GM18511 (cell line): Measurements from ENCODE around the gene MANBA.

Source experiments
- ATAC-seq: cut with Tn5 transposase; IDR thresholded peaks from one replicate; pipeline ENCODE4 v1.9.1; 2021; ENCODE audit warnings: mild to moderate bottlenecking, moderate library complexity; ENCODE audit not compliant: unreplicated experiment

The MANBA gene

DNA sequence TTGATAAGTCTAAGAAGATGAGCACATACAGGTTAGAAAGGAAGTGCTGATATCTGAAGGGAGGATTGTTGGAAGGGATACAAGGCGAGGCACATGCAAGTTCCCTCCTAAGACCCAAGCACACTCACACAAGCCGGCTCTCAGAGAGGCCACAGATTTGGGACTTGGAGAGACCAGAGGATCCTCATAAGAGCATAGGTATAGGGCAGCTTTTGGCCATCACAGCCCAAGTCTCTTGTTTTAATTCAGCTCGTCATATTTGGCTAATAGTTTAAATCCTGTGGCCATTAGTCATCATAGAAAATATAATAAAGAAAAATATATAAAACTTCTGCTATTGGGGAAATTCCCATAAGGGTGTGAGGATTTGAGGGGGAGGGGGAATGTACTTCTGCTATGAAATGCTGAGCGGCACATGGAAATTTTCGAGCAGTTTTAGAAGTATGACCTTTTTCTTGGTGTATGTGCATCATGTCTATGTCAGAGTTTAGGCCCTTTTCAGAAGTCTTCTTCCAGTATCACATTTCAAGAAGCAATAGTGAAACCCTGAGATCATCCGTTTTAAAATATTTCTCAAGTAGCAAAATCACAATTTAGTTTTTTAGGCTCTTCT is 161.9 kb downstream of the MANBA start:
- peak; percentile 64 for ATAC-seq

DNA sequence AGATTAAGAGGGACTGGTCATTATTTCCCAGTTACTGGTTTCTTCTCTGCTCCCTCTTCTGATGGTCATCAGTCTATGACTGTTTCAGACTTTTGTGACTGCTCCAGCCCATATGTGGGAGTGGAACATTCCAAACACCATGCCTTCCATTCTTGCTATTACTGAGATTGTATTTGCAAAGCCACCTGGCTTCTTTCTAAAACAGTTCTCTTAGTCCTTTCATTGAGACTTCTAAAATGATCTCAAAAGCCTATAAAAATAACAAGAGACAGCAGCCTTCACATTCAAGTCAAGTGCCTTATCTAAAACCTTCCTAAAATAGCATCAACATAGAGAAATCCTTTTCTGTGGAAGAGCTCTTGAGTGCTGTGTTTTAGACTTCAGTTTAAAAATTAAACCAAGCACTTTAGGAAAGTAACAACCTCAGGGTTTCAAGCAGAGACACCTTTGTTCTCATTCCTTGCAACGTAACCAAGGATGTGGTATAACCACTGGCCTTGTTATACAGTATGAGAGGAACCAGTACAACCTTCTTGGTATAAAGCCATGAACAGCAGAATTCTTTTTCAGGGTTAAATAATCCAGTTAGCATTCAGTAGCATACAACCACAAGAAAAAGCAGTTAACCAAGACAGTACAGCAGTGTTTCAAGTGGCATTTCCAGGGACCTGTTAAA is 162.5 kb downstream of the MANBA start:
- peak; percentile 83 for ATAC-seq

DNA sequence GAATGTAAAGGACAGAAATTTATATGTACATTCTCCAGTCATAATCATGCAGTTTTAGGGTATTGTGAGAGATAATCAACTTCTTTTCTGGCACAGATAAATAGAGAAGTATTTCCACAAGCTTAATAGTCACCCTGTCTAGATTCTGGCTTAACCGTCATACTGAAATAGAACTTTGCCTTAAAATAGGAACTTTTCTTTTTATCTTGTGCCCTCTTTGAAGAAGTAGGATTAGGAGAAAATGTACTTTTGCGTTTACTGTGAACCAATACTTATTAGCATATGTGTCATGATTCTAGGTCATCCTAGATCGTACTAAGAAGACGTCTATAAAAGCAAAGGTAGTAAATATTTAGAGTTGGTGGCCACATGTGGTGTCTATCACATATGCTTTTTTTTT is 164.2 kb downstream of the MANBA start:
- no peak for ATAC-seq

DNA sequence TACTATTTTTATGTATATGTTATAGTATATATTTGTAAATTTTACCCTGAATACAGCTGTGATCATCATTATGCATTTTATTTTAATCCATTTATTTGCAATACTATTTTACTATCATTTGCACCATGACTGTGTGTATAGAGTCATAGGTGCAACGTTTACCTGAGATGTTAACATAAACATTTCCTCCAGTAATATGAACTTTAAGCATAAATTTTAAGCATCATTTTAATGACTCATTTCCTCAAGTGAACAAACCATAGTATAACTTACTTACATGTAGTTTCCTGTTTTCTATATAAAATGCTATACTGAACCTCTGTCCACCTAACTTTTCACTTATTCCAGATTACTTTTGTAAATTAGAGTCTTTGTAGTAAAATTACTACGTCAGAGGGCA is 166.8 kb downstream of the MANBA start:
- ATAC-seq: no peak

DNA sequence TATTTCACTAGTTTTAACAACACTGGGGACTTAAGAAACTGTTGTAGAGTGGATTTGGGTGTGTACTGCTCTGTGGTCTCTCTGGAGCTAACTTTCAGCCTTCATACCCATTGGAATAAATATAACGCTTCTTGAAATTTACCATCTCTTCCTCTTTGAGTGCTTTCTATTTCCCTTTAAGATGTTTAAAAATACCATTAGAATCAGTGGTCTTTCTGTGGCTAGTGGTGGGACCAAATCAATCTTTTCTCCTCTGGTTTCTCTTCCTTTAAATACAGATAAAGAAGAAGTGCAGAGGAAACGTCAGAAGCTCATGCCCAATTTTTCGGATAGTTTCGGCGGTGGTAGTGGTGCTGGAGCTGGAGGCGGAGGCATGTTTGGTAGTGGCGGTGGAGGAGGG is 167.6 kb downstream of the MANBA start:
- ATAC-seq: no peak

DNA sequence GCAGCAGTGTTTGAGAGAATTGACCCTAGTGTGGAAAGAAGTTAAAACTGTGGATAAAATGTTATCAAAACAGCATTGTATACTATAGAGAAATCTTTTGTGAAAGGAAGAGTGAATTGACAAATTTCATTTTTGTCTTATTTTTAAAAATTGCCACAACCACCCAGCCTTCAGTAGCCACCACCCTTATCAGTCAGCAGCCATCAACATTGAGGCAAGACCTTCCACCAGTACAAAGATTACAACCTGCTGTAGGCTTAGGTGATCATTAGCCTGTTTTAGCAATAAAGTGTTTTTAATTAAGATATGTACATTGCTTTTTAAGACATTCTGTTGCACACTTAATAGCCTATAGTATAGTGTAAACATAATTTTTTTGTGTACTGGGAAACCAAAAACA is 168.5 kb downstream of the MANBA start:
- no peak for ATAC-seq

DNA sequence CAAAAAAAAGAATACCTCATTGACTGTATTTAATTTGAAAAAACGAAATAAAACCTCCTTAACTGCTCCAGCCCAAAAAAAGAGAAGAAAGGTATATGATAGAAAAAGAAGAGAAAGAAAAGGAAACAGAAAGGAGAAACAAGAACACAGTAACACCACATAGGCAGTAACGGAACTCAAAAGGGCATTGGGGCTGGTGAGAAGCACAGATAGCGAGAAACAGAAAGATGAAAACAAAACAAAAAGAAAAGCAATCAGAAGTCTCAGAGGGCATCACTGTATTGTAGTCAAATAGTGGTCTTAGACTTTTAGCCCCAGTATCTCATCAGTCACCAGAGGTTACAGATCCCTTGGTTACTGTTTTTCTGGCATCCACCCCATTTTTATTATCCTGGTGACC is 171.0 kb downstream of the MANBA start:
- ATAC-seq: no peak

DNA sequence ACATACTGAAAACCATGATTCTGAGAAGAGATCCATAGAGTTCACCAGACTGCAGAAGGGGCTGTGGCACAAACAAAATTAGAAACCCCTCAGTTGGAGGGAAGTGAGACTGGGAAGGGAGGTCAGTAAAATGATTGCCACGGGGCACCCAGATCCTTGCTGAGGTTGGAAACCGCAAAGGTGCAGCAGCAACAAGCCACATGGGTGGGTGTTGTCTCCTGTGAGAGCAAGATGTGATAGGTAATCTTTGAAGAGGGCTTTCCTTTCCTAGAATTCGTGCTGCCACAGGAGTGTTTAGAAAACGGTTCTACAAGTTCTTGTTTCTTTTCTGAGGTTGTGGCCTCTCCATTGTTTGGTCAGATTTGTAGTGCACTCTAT is 174.1 kb downstream of the MANBA start:
- peak; percentile 58 for ATAC-seq

DNA sequence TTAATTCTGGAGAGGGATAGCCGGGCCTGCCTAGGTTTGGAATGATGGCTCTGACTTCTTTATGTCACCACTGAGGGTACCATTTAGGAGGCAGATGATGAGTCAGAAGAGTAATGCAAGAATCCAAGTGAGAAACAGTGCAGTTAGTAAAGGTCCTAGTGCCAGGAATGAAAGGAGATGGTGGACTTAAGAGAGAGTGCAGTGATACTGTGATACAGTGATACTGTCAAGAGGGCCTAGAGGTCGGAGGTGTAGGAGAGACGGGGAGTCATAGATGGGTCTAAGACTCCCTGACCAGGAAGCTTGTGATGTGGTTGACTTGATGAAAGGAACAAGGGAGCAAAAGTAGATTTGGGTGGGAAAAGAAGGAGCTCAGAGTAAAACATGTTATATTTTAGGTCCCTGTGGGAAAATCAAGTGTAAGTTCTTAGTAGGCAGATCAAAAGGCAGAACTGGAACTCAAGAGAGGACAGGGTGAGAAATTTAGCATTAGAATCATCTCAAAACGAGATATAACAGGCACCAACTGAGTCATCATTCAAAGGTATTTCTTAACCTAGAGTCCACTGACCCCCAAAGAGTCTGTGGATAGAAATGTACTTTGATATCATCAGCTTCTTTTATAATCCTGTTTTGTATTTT is 174.6 kb downstream of the MANBA start:
- peak; percentile 62 for ATAC-seq

DNA sequence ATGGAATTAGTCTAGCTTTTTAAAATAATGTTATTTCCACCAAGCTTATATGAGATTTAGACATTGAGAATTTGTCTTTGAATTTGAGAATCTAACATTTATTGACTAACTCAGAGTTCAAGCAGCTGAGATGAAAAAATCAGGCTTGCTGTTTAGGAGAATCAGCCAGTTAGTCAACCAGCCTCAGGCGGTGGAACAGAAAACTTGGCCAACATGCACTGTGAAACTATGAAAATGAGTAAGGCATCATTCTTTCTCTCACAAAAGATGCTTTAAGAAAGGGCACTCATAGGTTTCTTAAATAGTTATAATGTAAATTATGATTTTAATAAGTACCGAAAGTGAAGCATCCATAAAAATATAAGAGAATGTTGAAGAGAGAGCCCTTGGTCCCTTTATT is 175.4 kb downstream of the MANBA start:
- peak; percentile 52 for ATAC-seq

DNA sequence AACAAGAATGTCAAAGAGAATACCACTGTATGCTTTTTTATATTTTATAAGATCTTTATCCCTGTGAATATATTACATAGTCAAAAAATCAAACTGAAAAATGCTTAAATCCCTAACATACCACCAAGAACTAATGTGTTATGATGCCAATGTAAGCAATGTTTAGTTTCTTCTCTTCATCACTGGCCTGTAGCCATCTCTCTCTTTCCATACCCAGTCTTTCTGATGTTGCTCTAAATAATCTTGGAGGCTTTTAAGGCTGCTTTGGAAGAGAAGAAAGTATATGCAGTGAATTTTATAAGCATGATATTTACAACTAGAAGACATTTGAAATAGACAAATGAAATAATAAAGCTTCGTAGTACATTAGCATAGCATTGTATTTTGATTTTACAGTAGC is 176.7 kb downstream of the MANBA start:
- ATAC-seq: no peak
